ENCODE data around the gene NRN1L. TPM values are rescaled to one million over a fixed set of nuclear protein-coding genes. Genes with fewer than 3 reads are reported as not detected.

NRN1L gene
- total and polyA plus RNA-seq, 2 of the 4 experiments (the other 2 are of a cell fraction) = 0.27 TPM; not detected in 1

- TF ChIP-seq, protein P1, sequence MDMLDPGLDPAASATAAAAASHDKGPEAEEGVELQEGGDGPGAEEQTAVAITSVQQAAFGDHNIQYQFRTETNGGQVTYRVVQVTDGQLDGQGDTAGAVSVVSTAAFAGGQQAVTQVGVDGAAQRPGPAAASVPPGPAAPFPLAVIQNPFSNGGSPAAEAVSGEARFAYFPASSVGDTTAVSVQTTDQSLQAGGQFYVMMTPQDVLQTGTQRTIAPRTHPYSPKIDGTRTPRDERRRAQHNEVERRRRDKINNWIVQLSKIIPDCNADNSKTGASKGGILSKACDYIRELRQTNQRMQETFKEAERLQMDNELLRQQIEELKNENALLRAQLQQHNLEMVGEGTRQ (IDR thresholded peaks at IDR 0.05; ENCODE audit: low read depth, low read length) = no peak
- TF ChIP-seq CEBPB (IDR thresholded peaks at IDR 0.05; ENCODE audit: low read depth, low read length) = no peak
- no peak for TF ChIP-seq ELK1 (IDR thresholded peaks at IDR 0.05; ENCODE audit: borderline replicate concordance, low read depth, low read length)
Observed at GRCh38 chr16:67935101-67935401, 50.4 kb downstream of the NRN1L start (continued).
